ENCODE data around the gene ZRANB3. TPM values are rescaled to one million over a fixed set of nuclear protein-coding genes. Genes with fewer than 3 reads are reported as not detected.
"Not testable (repeated sequence)": the region's sequence is repeated elsewhere in the genome, so short reads cannot be mapped to it uniquely, and the experiment has no call there.

ZRANB3 gene
- total and polyA plus RNA-seq, 4 donors = 2.5 to 7.2 (median 4.1) TPM

GRCh38 chr2:135113322-135113721 is 417.7 kb downstream of the ZRANB3 start:
- no peak overlapping the region for H3K27ac ChIP-seq (ENCODE audit: low read depth in 1 of 2, low read length in 2 of 2)
- no peaks in the 10 kb centered on the region for H3K9me3 ChIP-seq (ENCODE audit: control insufficient read depth in 4 of 4, low read length in 3 of 4)
- DNase-seq (ENCODE audit: low spot score) = no peak
- WGBS = over 99% methylated on average over 3 of the region's 3 CpGs
- H3K4me1 ChIP-seq (ENCODE audit: control insufficient read depth in 4 of 4, insufficient read depth in 4 of 4, low read length in 3 of 4) = peaks cover 0 to 8% (median 4%) of the 10 kb centered on the region in 4 donors
- H3K9ac ChIP-seq (ENCODE audit: low read depth in 1 of 2, low read length in 2 of 2) = no peak overlapping the region
- H3K27me3 ChIP-seq (ENCODE audit: control insufficient read depth in 4 of 4, insufficient read depth in 4 of 4, low read length in 3 of 4) = no peaks in the 10 kb centered on the region
- no peak overlapping the region for H3K4me3 ChIP-seq (ENCODE audit: low read depth in 1 of 3, low read length in 3 of 3)
- TF ChIP-seq NR2F2 (IDR thresholded peaks at IDR 0.05) (no peak), HNF4G (IDR thresholded peaks at IDR 0.05) (no peak), GABPA (IDR thresholded peaks at IDR 0.05 in 1 of 2, conservative IDR thresholded peaks at IDR 0.05 in 1 of 2) (no peak), EGR1 (IDR thresholded peaks at IDR 0.05; ENCODE audit: low read depth in 2 of 2) (no peak), REST (IDR thresholded peaks at IDR 0.05) (no peak), RXRA (IDR thresholded peaks at IDR 0.05) (no peak), HNF4A (conservative IDR thresholded peaks at IDR 0.05) (no peak), SP1 (IDR thresholded peaks at IDR 0.05) (no peak), FOXA1 (IDR thresholded peaks at IDR 0.05) (no peak), FOXA2 (IDR thresholded peaks at IDR 0.05) (no peak), JUND (IDR thresholded peaks at IDR 0.05) (no peak), YY1 (IDR thresholded peaks at IDR 0.05) (no peak), MAX (IDR thresholded peaks at IDR 0.05) (no peak), TAF1 (conservative IDR thresholded peaks at IDR 0.05) (no peak)
- TF ChIP-seq, protein P1, sequence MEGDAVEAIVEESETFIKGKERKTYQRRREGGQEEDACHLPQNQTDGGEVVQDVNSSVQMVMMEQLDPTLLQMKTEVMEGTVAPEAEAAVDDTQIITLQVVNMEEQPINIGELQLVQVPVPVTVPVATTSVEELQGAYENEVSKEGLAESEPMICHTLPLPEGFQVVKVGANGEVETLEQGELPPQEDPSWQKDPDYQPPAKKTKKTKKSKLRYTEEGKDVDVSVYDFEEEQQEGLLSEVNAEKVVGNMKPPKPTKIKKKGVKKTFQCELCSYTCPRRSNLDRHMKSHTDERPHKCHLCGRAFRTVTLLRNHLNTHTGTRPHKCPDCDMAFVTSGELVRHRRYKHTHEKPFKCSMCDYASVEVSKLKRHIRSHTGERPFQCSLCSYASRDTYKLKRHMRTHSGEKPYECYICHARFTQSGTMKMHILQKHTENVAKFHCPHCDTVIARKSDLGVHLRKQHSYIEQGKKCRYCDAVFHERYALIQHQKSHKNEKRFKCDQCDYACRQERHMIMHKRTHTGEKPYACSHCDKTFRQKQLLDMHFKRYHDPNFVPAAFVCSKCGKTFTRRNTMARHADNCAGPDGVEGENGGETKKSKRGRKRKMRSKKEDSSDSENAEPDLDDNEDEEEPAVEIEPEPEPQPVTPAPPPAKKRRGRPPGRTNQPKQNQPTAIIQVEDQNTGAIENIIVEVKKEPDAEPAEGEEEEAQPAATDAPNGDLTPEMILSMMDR (IDR thresholded peaks at IDR 0.05; ENCODE audit: low read depth, low read length, missing input control) = no peak
- TF ChIP-seq, protein P2, sequence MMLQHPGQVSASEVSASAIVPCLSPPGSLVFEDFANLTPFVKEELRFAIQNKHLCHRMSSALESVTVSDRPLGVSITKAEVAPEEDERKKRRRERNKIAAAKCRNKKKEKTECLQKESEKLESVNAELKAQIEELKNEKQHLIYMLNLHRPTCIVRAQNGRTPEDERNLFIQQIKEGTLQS (IDR thresholded peaks at IDR 0.05) = no peak
- peaks cover 0 to 7% (median under 1%) of the 10 kb centered on the region in 4 donors for H3K36me3 ChIP-seq (ENCODE audit: control insufficient read depth in 4 of 4, insufficient read depth in 3 of 4, low read depth in 1 of 4, low read length in 3 of 4)

- not testable (repeated sequence) for H3K9ac ChIP-seq (ENCODE audit: low read depth in 1 of 2, low read length in 2 of 2); H3K27me3 ChIP-seq (ENCODE audit: control insufficient read depth in 4 of 4, insufficient read depth in 4 of 4, low read length in 3 of 4); H3K27ac ChIP-seq (ENCODE audit: low read depth in 1 of 2, low read length in 2 of 2); DNase-seq (ENCODE audit: low spot score); H3K4me3 ChIP-seq (ENCODE audit: low read depth in 1 of 3, low read length in 3 of 3); H3K9me3 ChIP-seq (ENCODE audit: control insufficient read depth in 4 of 4, low read length in 3 of 4); H3K36me3 ChIP-seq (ENCODE audit: control insufficient read depth in 4 of 4, insufficient read depth in 3 of 4, low read depth in 1 of 4, low read length in 3 of 4); H3K4me1 ChIP-seq (ENCODE audit: control insufficient read depth in 4 of 4, insufficient read depth in 4 of 4, low read length in 3 of 4)
- 98% methylated on average over 51 of the region's 56 CpGs for WGBS
Observed at GRCh38 chr2:135105513-135106316, 425.3 kb downstream of the ZRANB3 start.

Data from liver (tissue), 9 donors.